Right atrium auricular region (tissue), 2 donors: ENCODE measurements around the gene CPA2. TPM values are rescaled to one million over a fixed set of nuclear protein-coding genes. Genes with fewer than 3 reads are reported as not detected.

Source experiments
- DNase-seq: peaks from one replicate; pipeline ENCODE4 v3.0.0-alpha.2; 2019; ENCODE audit warnings: low spot score
- H3K27ac ChIP-seq, 2 donors: fragments of 200-600 bp; sonication (generic); 1 replicate in 1 of 2; 2 replicates in 1 of 2; pipeline ENCODE4 v1.5.1; 2016 to 2019
- H3K27me3 ChIP-seq, 2 donors: fragments of 200-600 bp; sonication (generic); one replicate each; pipeline versions ENCODE4 v1.5.1 to v1.6.0; 2017 to 2019
- H3K36me3 ChIP-seq: fragments of 200-600 bp; sonication (generic); one replicate; pipeline ENCODE4 v1.5.1; 2016
- H3K4me1 ChIP-seq, 2 donors: fragments of 200-600 bp; sonication (generic); one replicate each; pipeline versions ENCODE4 v1.5.1 to v1.6.0; 2017 to 2019
- H3K4me3 ChIP-seq, 2 donors: fragments of 200-600 bp; sonication (generic); 1 replicate in 1 of 2; 2 replicates in 1 of 2; pipeline ENCODE4 v1.5.1; 2017 to 2019; ENCODE audit warnings: mild to moderate bottlenecking in 1 of 2, moderate library complexity in 1 of 2
- H3K9me3 ChIP-seq, 2 donors: fragments of 200-600 bp; sonication (generic); one replicate each; pipeline ENCODE4 v1.5.1; 2019
- CTCF ChIP-seq, 2 donors: fragments of 200-600 bp; sonication (generic); IDR thresholded peaks; one replicate each; pipeline ENCODE4 v1.5.1; 2019; ENCODE audit warnings: antibody characterized with exemption in 2 of 2
- total RNA-seq, 2 donors: library from RNA; depleted of rRNA; stranded (reverse); fragments of >200 nt; gene quantifications; one replicate each; pipeline ENCODE4 v1.1.0, GENCODE V29; 2016

The CPA2 gene
- total RNA-seq, 2 donors from 2014 or later = not detected

- Histone ChIP-seq H3K4me3 (no peak overlapping the region), H3K4me1 (no peaks in the 10 kb centered on the region), H3K36me3 (no peaks in the 10 kb centered on the region), H3K9me3 (no peaks in the 10 kb centered on the region), H3K27me3 (no peaks in the 10 kb centered on the region), H3K27ac (no peak overlapping the region)
- TF ChIP-seq CTCF (IDR thresholded peaks at IDR 0.05) = no peak
- DNase-seq = no peak
Measured at GRCh38 chr7:130298544-130299326, 32.1 kb downstream of the CPA2 start.

- Histone ChIP-seq H3K27me3 (no peaks in the 10 kb centered on the region), H3K4me3 (no peak overlapping the region), H3K4me1 (no peaks in the 10 kb centered on the region), H3K9me3 (no peaks in the 10 kb centered on the region), H3K27ac (no peak overlapping the region), H3K36me3 (no peaks in the 10 kb centered on the region)
- no peak for TF ChIP-seq CTCF (IDR thresholded peaks at IDR 0.05)
- no peak for DNase-seq
Measured at GRCh38 chr7:130299866-130300265, 33.2 kb downstream of the CPA2 start.

GRCh38 chr7:130301501-130302020 is 34.9 kb downstream of the CPA2 start:
- Histone ChIP-seq H3K4me1 (no peaks in the 10 kb centered on the region), H3K27me3 (no peaks in the 10 kb centered on the region), H3K9me3 (no peaks in the 10 kb centered on the region), H3K27ac (no peak overlapping the region), H3K4me3 (no peak overlapping the region), H3K36me3 (no peaks in the 10 kb centered on the region)
- no peak for DNase-seq
- TF ChIP-seq CTCF (IDR thresholded peaks at IDR 0.05) = no peak

- H3K4me3 ChIP-seq = no peak overlapping the region
Measured at GRCh38 chr7:130302649-130303048, 36.0 kb downstream of the CPA2 start.

GRCh38 chr7:130303127-130303526 is 36.5 kb downstream of the CPA2 start:
- no peak for DNase-seq
- Histone ChIP-seq H3K9me3 (no peaks in the 10 kb centered on the region), H3K27ac (no peak overlapping the region), H3K36me3 (no peaks in the 10 kb centered on the region), H3K4me3 (no peak overlapping the region), H3K27me3 (no peaks in the 10 kb centered on the region), H3K4me1 (no peaks in the 10 kb centered on the region)
- no peak for TF ChIP-seq CTCF (IDR thresholded peaks at IDR 0.05)

More at GRCh38 chr7:130302649-130303048, 36.0 kb downstream of the CPA2 start:
- no peak for DNase-seq
- TF ChIP-seq CTCF (IDR thresholded peaks at IDR 0.05) = no peak
- Histone ChIP-seq H3K9me3 (no peaks in the 10 kb centered on the region), H3K27ac (no peak overlapping the region), H3K36me3 (no peaks in the 10 kb centered on the region), H3K27me3 (no peaks in the 10 kb centered on the region), H3K4me1 (no peaks in the 10 kb centered on the region)
